ENCODE measurements around the gene FRMPD2.

- TF ChIP-seq CTCF (conservative IDR thresholded peaks at IDR 0.05; ENCODE audit: low read length) (no peak), EZH2phosphoT487 (IDR thresholded peaks at IDR 0.05; ENCODE audit: borderline replicate concordance) (no peak)
These were observed 39.6 kb upstream of the FRMPD2 start for GRCh38 chr10:48314107-48314506.

Data from Loucy (cell line).